Right lobe of liver (tissue), 6 donors: Measurements from ENCODE around the gene CNFN. TPM values are rescaled to one million over a fixed set of nuclear protein-coding genes. Genes with fewer than 3 reads are reported as not detected.

ENCODE experiments used
- ATAC-seq, 4 donors: fragments of 200-7000 bp; cut with Tn5 transposase; one replicate each; pipeline ENCODE4 v1.9.1; 2020; ENCODE audit warnings: mild to moderate bottlenecking in 4 of 4, moderate library complexity in 4 of 4
- DNase-seq, 3 donors: peaks; one replicate each; pipeline ENCODE4 v3.0.0-alpha.2; 2020
- H3K27ac ChIP-seq, 3 donors: fragments of 200-600 bp; one replicate each; pipeline ENCODE4 v1.8.0; 2022
- H3K27me3 ChIP-seq, 2 donors: fragments of 200-600 bp; one replicate each; pipeline ENCODE4 v1.8.0; 2022
- H3K36me3 ChIP-seq, 4 donors: fragments of 200-600 bp; sonication (generic) in 1 of 4; one replicate each; pipeline versions ENCODE4 v1.5.1 to v1.8.0; 2017 to 2022; ENCODE audit warnings: control low read depth in 1 of 4
- H3K4me1 ChIP-seq, 4 donors: fragments of 200-600 bp; sonication (generic) in 1 of 4; one replicate each; pipeline versions ENCODE4 v1.5.1 to v1.8.0; 2017 to 2022; ENCODE audit warnings: control low read depth in 1 of 4
- H3K4me3 ChIP-seq, 3 donors: fragments of 200-600 bp; one replicate each; pipeline ENCODE4 v1.8.0; 2022
- H3K9me3 ChIP-seq, 4 donors: fragments of 200-600 bp; sonication (generic) in 1 of 4; one replicate each; pipeline versions ENCODE4 v1.5.1 to v1.8.0; 2017 to 2022; ENCODE audit warnings: control low read depth in 1 of 4
- CTCF ChIP-seq, 4 donors: fragments of 200-600 bp in 3 of 4; fragments of 450-650 bp in 1 of 4; IDR thresholded peaks; one replicate each; pipeline versions ENCODE4 v1.5.1 to v1.8.0; 2016 to 2022; ENCODE audit warnings: antibody characterized with exemption in 4 of 4, mild to moderate bottlenecking in 2 of 4
- POLR2A ChIP-seq: fragments of 450-650 bp; IDR thresholded peaks from one replicate; pipeline ENCODE4 v1.6.1; 2017; ENCODE audit warnings: antibody characterized with exemption, mild to moderate bottlenecking
- WGBS: methylation state at CpG from one replicate; pipeline ENCODE4 v1.1.6; 2018; ENCODE audit warnings: low coverage, low lambda C conversion rate; ENCODE audit not compliant: insufficient coverage; ENCODE audit errors: missing lambda C conversion rate; 5-methylcytosine and 5-hydroxymethylcytosine counted together
- intact Hi-C, 2 donors: fragments of 100-400 bp; cut with DNase I; formaldehyde crosslinking; loops; one replicate each; pipeline versions ENCODE4 v1.11.2 to v1.14.1; 2022
- total RNA-seq, 6 experiments: library from RNA; depleted of rRNA in 2 of 6; stranded (reverse); fragments of >200 nt in 2 of 6; fragmentation: NEBNext Ultra II Directional in 3 of 6; extraction: Animal tissue kit (Norgen Biotek cat#: 25700) in 3 of 6; gene quantifications; one replicate each; pipeline versions ENCODE4 v1.1.0 to v1.2.4, GENCODE V29; 2016 to 2023
- donor health status: DM: no; HTN: yes; CAD: no.
- donor health status: DM: no; HTN: no; CAD: no.
- donor health status: DM: no; HTN: no; CAD: no.
- donor health status: DM: no; HTN: yes; CAD: no.
- donor health status: DM: no; HTN: yes; CAD: no.

The CNFN gene
- total RNA-seq, 6 experiments from 2014 or later: not detected

GRCh38 chr19:42355896-42356295 lies 34.2 kb downstream of the CNFN start:
- Histone ChIP-seq H3K9me3 (no peaks in the 10 kb centered on the region), H3K27ac (no peak overlapping the region), H3K4me3 (no peak overlapping the region), H3K27me3 (no peaks in the 10 kb centered on the region), H3K36me3 (peaks cover 0 to 5% (median 0%) of the 10 kb centered on the region in 4 donors), H3K4me1 (no peaks in the 10 kb centered on the region)
- DNase-seq (no peak), ATAC-seq (no peak)
- no CpG with 5 or more reads among the region's 12 CpGs for whole genome bisulfite sequencing
- intact Hi-C loops: no loop called here
- TF ChIP-seq CTCF (IDR thresholded peaks at IDR 0.05): no peak
- TF ChIP-seq POLR2A: no peak

DNA sequence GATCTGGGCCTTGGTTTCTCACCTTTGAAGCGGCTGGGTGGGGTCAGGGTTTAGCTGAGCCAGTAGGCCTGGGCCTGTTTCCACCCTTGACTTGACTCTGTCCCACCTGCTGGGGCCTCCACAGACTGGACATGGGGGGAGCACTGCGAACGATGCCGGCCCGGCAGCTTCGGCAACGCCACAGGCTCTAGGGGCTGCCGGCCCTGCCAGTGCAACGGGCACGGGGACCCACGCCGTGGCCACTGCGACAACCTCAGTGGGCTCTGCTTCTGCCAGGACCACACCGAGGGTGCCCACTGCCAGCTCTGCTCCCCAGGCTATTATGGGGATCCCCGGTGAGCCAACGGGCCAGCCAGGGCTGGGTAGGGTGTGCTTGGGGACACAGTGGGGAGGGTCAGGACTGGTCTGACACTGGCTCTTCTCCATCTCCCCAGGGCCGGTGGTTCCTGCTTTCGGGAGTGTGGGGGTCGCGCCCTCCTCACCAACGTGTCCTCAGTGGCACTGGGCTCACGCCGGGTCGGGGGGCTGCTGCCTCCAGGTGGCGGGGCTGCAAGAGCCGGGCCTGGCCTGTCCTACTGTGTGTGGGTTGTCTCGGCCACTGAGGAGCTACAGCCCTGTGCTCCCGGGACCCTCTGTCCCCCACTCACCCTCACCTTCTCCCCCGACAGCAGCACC lies 36.6 kb downstream of the CNFN start:
- intact Hi-C loops: no loop called here
- no peaks in the 10 kb centered on the region for H3K27me3 ChIP-seq
- H3K9me3 ChIP-seq: no peaks in the 10 kb centered on the region
- H3K36me3 ChIP-seq: peaks cover 0 to 5% (median 0%) of the 10 kb centered on the region in 4 donors
- no peak overlapping the region for H3K4me3 ChIP-seq
- DNase-seq (no peak), ATAC-seq (no peak)
- 100% methylated on average over 2 of the region's 29 CpGs for WGBS
- H3K27ac ChIP-seq: no peak overlapping the region
- no peak for TF ChIP-seq CTCF (IDR thresholded peaks at IDR 0.05)
- no peak for TF ChIP-seq POLR2A
- H3K4me1 ChIP-seq: no peaks in the 10 kb centered on the region

DNA sequence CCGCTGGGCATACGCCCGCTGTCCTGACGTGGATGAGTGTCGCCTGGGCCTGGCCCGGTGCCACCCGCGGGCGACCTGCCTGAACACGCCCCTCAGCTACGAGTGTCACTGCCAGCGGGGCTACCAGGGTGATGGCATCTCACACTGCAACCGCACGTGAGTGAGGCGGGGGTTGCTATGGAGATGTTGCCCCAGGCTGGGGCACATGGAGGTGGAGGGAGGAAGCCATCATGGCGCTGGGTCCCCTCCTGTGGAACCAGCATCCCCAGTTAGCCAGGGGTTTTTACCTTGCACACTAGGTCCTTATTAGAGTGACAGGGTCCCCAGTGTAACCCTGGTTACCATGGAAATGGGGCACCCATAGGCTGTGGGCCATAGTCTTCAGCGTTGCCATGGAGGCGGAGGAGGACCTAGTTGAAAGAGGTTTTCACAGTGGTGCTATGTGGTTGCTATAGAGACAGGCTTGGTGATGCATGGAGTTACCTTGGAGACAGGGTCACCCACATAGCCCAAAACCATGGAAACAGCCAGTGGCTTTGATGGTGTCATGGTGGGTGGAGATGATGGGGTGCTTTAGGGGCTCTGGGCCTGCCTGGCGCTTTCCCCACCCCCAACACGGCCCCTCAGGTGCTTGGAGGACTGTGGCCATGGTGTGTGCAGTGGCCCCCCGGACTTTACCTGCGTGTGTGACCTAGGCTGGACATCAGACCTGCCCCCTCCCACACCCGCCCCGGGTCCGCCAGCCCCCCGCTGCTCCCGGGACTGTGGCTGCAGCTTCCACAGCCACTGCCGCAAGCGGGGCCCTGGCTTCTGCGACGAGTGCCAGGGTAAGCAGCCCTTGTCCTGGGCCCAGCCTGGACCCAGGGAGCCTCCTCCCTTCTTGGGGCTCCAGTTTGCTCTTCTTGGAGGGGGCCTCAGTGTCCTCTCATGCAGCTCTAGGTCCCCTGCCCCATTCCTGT lies 37.5 kb downstream of the CNFN start:
- TF ChIP-seq POLR2A (no peak), CTCF (IDR thresholded peaks at IDR 0.05) (no peak)
- no peak for ATAC-seq
- Histone ChIP-seq H3K27me3 (no peaks in the 10 kb centered on the region), H3K4me1 (no peaks in the 10 kb centered on the region), H3K36me3 (peaks cover 0 to 5% (median 0%) of the 10 kb centered on the region in 4 donors), H3K4me3 (no peak overlapping the region), H3K9me3 (no peaks in the 10 kb centered on the region), H3K27ac (no peak overlapping the region)
- DNase-seq: no peak
- intact Hi-C loops: no loop called here
- WGBS: 40% methylated on average over 1 of the region's 31 CpGs

DNA sequence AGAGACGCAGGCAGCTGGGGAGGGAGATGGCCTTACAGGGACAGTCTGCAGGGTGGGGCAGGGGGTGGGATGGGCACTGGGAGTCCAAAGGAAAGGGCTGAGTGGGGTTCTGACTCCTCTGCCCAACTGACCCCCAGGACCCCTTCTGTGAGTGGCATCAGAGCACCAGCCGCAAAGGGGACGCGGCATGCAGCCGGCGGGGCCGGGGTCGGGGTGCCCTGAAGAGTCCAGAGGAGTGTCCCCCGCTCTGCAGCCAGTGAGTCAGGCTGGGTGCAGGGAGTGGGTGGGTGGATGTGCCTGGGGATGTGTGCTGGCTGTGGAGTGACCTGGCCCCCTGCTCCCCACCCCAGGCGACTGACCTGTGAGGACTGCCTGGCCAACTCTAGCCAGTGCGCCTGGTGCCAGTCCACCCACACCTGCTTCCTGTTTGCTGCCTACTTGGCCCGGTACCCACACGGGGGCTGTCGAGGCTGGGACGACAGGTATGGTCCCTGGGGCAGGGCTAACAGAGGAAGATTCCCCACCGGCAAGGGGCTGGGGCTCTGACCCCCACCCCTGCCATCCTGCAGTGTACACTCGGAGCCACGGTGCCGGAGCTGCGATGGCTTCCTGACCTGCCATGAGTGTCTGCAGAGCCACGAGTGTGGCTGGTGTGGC lies 38.9 kb downstream of the CNFN start:
- peaks cover 0 to 3% (median 0%) of the 10 kb centered on the region in 4 donors for H3K36me3 ChIP-seq

More for the DNA sequence above, 38.9 kb downstream of the CNFN start:
- Histone ChIP-seq H3K27ac (no peak overlapping the region), H3K9me3 (no peaks in the 10 kb centered on the region), H3K4me1 (no peaks in the 10 kb centered on the region), H3K4me3 (no peak overlapping the region), H3K27me3 (no peaks in the 10 kb centered on the region)
- intact Hi-C loops: no loop called here
- TF ChIP-seq CTCF (IDR thresholded peaks at IDR 0.05) (no peak), POLR2A (no peak)
- ATAC-seq: no peak
- no peak for DNase-seq
- 83% methylated on average over 1 of the region's 21 CpGs for WGBS
